SU-DHL-6 (cell line): ENCODE data around the gene PEX19.
A peak's percentile ranks its signal among the peaks of the same experiment; 100 is the strongest.

Experiments used
- H2AFZ ChIP-seq: fragments of 200-600 bp; sonication (generic); 2 replicates; pipeline ENCODE4 v1.6.1; 2014; ENCODE audit warnings: low read depth, mild to moderate bottlenecking, moderate library complexity, mixed read lengths, antibody characterized with exemption, low read length; ENCODE audit not compliant: severe bottlenecking
- H3F3A ChIP-seq: fragments of 200-600 bp; shearing (Covaris generic); 2 replicates; pipeline ENCODE4 v1.6.0; 2016; ENCODE audit warnings: antibody characterized with exemption, mild to moderate bottlenecking; ENCODE audit not compliant: insufficient read depth
- H3K27ac ChIP-seq: fragments of 200-600 bp; sonication (generic); 2 replicates; pipeline ENCODE4 v1.5.1; 2016; ENCODE audit warnings: low read depth, mild to moderate bottlenecking, low read length, moderate library complexity, mixed read lengths
- H3K27me3 ChIP-seq: fragments of 200-600 bp; sonication (generic), shearing (Covaris generic); 2 replicates; pipeline ENCODE4 v1.6.0; 2014; ENCODE audit warnings: mild to moderate bottlenecking, low read length
- H3K36me3 ChIP-seq: fragments of 200-600 bp; sonication (generic); 2 replicates; pipeline ENCODE4 v1.6.1; 2014; ENCODE audit warnings: mild to moderate bottlenecking, low read length, mixed read lengths
- H3K4me2 ChIP-seq: fragments of 300-600, 200-600 bp; shearing (Covaris generic), sonication (generic); 2 replicates; pipeline ENCODE4 v1.6.0; 2014; ENCODE audit warnings: low read length, low read depth, mild to moderate bottlenecking; ENCODE audit not compliant: poor library complexity, severe bottlenecking
- H3K4me3 ChIP-seq: fragments of 200-600 bp; sonication (generic); 2 replicates; pipeline ENCODE4 v1.5.1; 2014; ENCODE audit warnings: antibody characterized with exemption, low read length, mild to moderate bottlenecking, mixed read lengths; ENCODE audit not compliant: insufficient read depth, poor library complexity, severe bottlenecking
- H3K79me2 ChIP-seq: fragments of 200-600 bp; sonication (generic); 2 replicates; pipeline ENCODE4 v1.6.1; 2014; ENCODE audit warnings: mild to moderate bottlenecking, low read length, moderate library complexity; ENCODE audit not compliant: insufficient read depth
- H3K9ac ChIP-seq: fragments of 200-600 bp; sonication (generic); 2 replicates; pipeline ENCODE4 v1.7.0; 2014; ENCODE audit warnings: mild to moderate bottlenecking, low read length
- H3K9me2 ChIP-seq: fragments of 200-600 bp; sonication (generic); replicated peaks from 2 replicates; pipeline ENCODE4 v1.6.1; 2014; ENCODE audit warnings: low read length; ENCODE audit not compliant: insufficient read depth
- H3K9me3 ChIP-seq: fragments of 200-600 bp; sonication (generic); 2 replicates; pipeline ENCODE4 v1.6.1; 2014; ENCODE audit warnings: low read length, mixed read lengths; ENCODE audit not compliant: insufficient read depth
- H4K20me1 ChIP-seq: fragments of 200-600 bp; sonication (generic); 2 replicates; pipeline ENCODE4 v1.6.1; 2014; ENCODE audit warnings: low read depth, mild to moderate bottlenecking, antibody characterized with exemption, low read length, moderate library complexity, mixed read lengths
- CTCF ChIP-seq: fragments of 200-600 bp; sonication (generic); IDR thresholded peaks from one replicate; pipeline ENCODE4 v1.5.1; 2017; ENCODE audit warnings: antibody characterized with exemption, mild to moderate bottlenecking, low read length, moderate library complexity; ENCODE audit not compliant: insufficient read depth, poor library complexity, severe bottlenecking
- EZH2phosphoT487 ChIP-seq: fragments of 200-600 bp; sonication (generic), shearing (Covaris generic); conservative IDR thresholded peaks from 2 replicates; pipeline ENCODE4 v1.6.1; 2018; ENCODE audit warnings: mild to moderate bottlenecking, antibody characterized with exemption, low read length, moderate library complexity, mixed read lengths

PEX19 gene

GRCh38 chr1:160285506-160285905, 573 bp upstream of the PEX19 start:
- Histone ChIP-seq H3K79me2 (peaks cover 6% of the 10 kb centered on the region; the same call in 1 of the 2 replicates), H3K4me2 (peak overlapping the region; percentile 88), H4K20me1 (no peaks in the 10 kb centered on the region), H3K9me2 (no peaks in the 10 kb centered on the region), H3K9me3 (no peaks in the 10 kb centered on the region), H3K4me3 (peak overlapping the region; percentile 88), H3F3A (peaks cover 8% of the 10 kb centered on the region; the same call in 1 of the 2 replicates), H2AFZ (peak overlapping the region; percentile 76), H3K27me3 (no peaks in the 10 kb centered on the region), H3K9ac (no peak overlapping the region), H3K27ac (no peak overlapping the region), H3K36me3 (peaks cover 10% of the 10 kb centered on the region; the same call in 1 of the 2 replicates)
- TF ChIP-seq EZH2phosphoT487 (no peak), CTCF (no peak)

GRCh38 chr1:160284220-160284781, 632 bp downstream of the PEX19 start:
- Histone ChIP-seq H3K4me3 (peak overlapping the region; percentile 88), H3K36me3 (peaks cover 13% of the 10 kb centered on the region; the same call in 1 of the 2 replicates), H3K79me2 (peaks cover 6% of the 10 kb centered on the region; the same call in 1 of the 2 replicates), H3K9ac (peak overlapping the region; percentile 70), H3K9me3 (no peaks in the 10 kb centered on the region), H3K27ac (no peak overlapping the region), H3K9me2 (no peaks in the 10 kb centered on the region), H3K4me2 (peak overlapping the region; percentile 88), H4K20me1 (no peaks in the 10 kb centered on the region), H3F3A (peaks cover 8% of the 10 kb centered on the region; the same call in 1 of the 2 replicates), H2AFZ (peak overlapping the region; percentile 76), H3K27me3 (no peaks in the 10 kb centered on the region)
- no peak for TF ChIP-seq CTCF
- no peak for TF ChIP-seq EZH2phosphoT487

GRCh38 chr1:160282807-160283206, 2.1 kb downstream of the PEX19 start:
- Histone ChIP-seq H3K4me2 (no peak overlapping the region), H3F3A (peaks cover 8% of the 10 kb centered on the region; the same call in 1 of the 2 replicates), H3K79me2 (peaks cover 6% of the 10 kb centered on the region; the same call in 1 of the 2 replicates), H3K27ac (no peak overlapping the region), H3K9me3 (no peaks in the 10 kb centered on the region), H2AFZ (no peak overlapping the region), H3K9me2 (no peaks in the 10 kb centered on the region), H3K27me3 (no peaks in the 10 kb centered on the region), H3K9ac (no peak overlapping the region), H4K20me1 (no peaks in the 10 kb centered on the region), H3K36me3 (peaks cover 7% of the 10 kb centered on the region; the same call in 1 of the 2 replicates), H3K4me3 (no peak overlapping the region)
- TF ChIP-seq CTCF (no peak), EZH2phosphoT487 (no peak)
